Mucosa of descending colon (tissue), 3 donors: ENCODE results near the gene LYPD6B. TPM values are rescaled to one million over a fixed set of nuclear protein-coding genes. Genes with fewer than 3 reads are reported as not detected.

Experiments
- ATAC-seq: fragments of 200-7000 bp; cut with Tn5 transposase; one replicate; pipeline ENCODE4 v1.9.1; 2020; ENCODE audit warnings: mild to moderate bottlenecking, moderate library complexity
- DNase-seq, 3 donors: peaks; one replicate each; pipeline ENCODE4 v3.0.0-alpha.2; 2020
- H3K36me3 ChIP-seq: fragments of 200-600 bp; one replicate; pipeline ENCODE4 v1.8.0; 2021; ENCODE audit warnings: low read depth, mild to moderate bottlenecking
- H3K4me1 ChIP-seq: fragments of 200-600 bp; one replicate; pipeline ENCODE4 v1.8.0; 2021; ENCODE audit warnings: low read depth, mild to moderate bottlenecking
- H3K4me3 ChIP-seq: fragments of 200-600 bp; one replicate; pipeline ENCODE4 v1.8.0; 2021; ENCODE audit warnings: mild to moderate bottlenecking
- H3K9me3 ChIP-seq: fragments of 200-600 bp; one replicate; pipeline ENCODE4 v1.8.0; 2021; ENCODE audit warnings: mild to moderate bottlenecking
- intact Hi-C, 2 donors: fragments of 100-400 bp; cut with DNase I in 1 of 2; cut with micrococcal nuclease in 1 of 2; formaldehyde crosslinking; loops; one replicate each; pipeline versions ENCODE4 v1.11.0 to v1.11.1; 2022; cut with DNase I, micrococcal nuclease
- total RNA-seq, 3 donors: library from RNA; stranded (reverse); fragmentation: NEBNext Ultra II Directional in 2 of 3; extraction: Animal tissue kit (Norgen Biotek cat#: 25700) in 2 of 3; gene quantifications; one replicate each; pipeline versions ENCODE4 v1.2.1 to v1.2.4, GENCODE V29; 2021 to 2023
- TF ChIP-seq, protein P1 (sequence below): fragments of 200-600 bp; IDR thresholded peaks from one replicate; pipeline ENCODE4 v1.8.0; 2022; ENCODE audit warnings: antibody characterized with exemption, mild to moderate bottlenecking
- donor health status: DM: no; HTN: no; CAD: no; lungs with moderate emphysema.
- donor health status: DM: no; HTN: no; CAD: no.
- donor health status: DM: no; HTN: yes; CAD: no.

LYPD6B gene
- total RNA-seq, 3 donors from 2014 or later, result 0.28 to 1.7 (median 1.1) TPM

DNA sequence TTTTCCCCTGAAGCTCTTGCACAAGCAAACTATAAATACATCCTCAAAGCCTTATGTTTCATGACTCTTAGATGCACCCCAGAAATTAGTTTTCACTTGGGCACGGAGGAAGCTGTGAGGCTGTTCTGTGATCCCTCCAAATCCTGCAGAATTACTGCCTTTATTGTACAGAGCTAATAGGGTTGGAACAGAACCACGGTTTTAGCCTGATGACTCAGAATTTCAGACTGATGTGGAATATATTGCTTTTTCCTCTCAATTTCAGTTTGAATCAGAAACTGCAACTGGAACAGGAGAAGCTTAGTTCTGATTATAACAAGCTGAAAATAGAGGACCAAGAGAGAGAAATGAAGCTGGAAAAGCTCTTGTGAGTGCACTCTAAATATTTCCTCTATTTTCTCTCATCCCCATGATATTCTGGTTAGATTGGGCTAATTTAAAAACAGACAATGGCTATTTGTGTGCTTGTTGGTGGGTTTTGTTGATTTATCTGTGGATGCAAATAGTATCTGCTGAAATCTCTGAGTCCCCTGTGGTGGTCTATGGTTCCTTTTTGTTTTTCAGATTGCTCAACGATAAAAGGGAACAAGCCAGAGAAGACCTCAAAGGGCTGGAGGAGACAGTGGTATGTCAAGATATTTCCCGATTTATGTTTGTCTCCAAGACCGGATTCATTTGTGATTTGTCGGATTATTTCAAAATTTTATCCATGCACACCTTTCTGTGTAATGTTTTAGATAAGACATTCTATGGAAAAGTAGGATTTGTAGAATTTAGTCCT lies 38.2 kb upstream of the LYPD6B start:
- no peaks in the 10 kb centered on the region for H3K36me3 ChIP-seq
- DNase-seq, result no peak
- peaks cover 9% of the 10 kb centered on the region for H3K4me1 ChIP-seq
- TF ChIP-seq, protein P1, sequence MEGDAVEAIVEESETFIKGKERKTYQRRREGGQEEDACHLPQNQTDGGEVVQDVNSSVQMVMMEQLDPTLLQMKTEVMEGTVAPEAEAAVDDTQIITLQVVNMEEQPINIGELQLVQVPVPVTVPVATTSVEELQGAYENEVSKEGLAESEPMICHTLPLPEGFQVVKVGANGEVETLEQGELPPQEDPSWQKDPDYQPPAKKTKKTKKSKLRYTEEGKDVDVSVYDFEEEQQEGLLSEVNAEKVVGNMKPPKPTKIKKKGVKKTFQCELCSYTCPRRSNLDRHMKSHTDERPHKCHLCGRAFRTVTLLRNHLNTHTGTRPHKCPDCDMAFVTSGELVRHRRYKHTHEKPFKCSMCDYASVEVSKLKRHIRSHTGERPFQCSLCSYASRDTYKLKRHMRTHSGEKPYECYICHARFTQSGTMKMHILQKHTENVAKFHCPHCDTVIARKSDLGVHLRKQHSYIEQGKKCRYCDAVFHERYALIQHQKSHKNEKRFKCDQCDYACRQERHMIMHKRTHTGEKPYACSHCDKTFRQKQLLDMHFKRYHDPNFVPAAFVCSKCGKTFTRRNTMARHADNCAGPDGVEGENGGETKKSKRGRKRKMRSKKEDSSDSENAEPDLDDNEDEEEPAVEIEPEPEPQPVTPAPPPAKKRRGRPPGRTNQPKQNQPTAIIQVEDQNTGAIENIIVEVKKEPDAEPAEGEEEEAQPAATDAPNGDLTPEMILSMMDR, result no peak
- H3K9me3 ChIP-seq, result no peaks in the 10 kb centered on the region
- ATAC-seq, result no peak
- intact Hi-C loops, result no loop called here
- no peak overlapping the region for H3K4me3 ChIP-seq

DNA sequence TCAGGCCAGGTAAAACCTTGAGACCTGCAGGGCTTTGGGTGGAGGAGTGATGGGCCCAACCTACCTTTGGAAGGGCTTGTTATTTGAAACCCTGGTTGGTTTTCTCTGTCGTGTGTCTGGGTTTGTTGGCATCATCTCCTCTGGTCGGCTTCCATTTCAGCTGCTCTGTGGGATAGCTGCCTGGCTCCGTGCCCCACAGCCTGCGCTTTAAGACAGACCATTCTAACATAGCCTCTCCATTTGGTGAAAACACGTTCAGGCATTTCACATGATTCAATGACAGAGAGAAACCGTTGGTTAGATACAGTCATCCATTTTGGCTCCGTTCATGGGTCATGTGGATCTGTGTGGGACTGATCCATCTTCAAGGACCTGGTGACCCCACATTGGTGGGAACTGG lies 37.0 kb upstream of the LYPD6B start:
- DNase-seq (no peak), ATAC-seq (no peak)
- Histone ChIP-seq H3K36me3 (no peaks in the 10 kb centered on the region), H3K4me1 (peaks cover 9% of the 10 kb centered on the region), H3K4me3 (no peak overlapping the region), H3K9me3 (no peaks in the 10 kb centered on the region)
- intact Hi-C loops, result no loop called here
- TF ChIP-seq, protein P1, result no peak

DNA sequence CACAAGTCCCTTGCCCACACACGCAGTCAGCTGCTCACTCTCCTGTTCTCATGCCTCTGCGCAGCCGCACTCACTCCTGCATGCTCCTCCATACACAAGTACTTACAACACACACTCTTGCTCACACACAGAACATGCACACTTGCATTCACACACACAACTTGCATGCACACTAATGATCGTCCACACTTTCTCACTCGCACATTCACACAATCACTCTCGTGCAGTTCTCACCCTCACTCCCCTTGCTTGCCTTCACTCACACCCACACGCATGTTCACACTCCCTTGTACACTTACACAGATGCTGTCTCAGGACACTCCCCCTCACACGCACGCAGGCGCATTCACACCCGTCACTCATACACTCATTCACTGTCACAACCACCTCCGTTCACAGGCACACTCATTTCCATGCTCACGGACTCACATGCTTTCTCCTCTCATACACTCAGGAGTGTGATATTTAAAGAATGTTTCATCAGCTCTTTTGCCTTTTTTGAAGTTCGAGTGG lies 36.1 kb upstream of the LYPD6B start:
- Histone ChIP-seq H3K36me3 (no peaks in the 10 kb centered on the region), H3K4me1 (peaks cover 9% of the 10 kb centered on the region), H3K4me3 (no peak overlapping the region), H3K9me3 (no peaks in the 10 kb centered on the region)
- ATAC-seq (no peak), DNase-seq (no peak)
- intact Hi-C loops, result no loop called here
- TF ChIP-seq, protein P1, result no peak

DNA sequence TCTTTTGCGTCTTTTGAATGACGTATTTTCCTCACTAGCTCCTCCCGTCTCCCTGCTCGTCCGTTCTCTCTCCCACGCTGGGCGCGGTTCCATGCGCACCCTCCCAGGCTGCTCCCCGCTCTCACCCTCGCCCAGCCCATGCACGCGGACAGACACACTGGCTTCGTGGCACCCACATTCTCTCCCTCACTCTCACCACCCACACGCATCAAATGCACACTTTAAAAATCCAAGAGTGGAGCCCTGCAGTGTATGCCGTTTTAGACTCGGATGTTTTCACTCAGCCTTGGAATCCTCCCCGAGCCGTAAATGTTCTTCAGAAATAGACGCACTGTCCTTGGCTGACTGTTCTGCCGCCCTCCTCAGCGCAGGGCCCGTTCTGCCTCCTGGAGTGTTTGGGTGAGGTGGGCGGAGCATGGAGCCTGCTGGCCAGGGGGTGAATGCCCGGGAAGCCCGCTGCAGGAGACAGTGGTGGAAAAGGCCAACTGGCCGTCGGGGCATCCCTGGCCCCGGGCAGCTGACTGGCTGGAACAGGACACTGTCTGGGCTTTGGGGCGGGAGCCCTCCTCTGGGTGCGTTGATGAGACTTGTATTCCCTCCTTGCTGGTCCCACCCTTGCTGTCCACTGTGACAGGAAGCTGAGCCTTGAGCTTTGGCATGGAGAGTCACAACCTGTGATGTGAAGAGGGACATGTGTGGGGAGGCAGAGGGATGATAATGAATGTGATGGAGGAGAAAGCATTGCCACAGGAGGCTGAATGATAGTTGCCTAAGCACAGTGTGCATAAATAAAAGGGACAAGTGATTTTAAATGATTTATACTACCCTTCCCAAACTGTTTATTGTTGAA lies 35.4 kb upstream of the LYPD6B start:
- ATAC-seq, result no peak
- intact Hi-C loops, result no loop called here
- H3K4me3 ChIP-seq, result no peak overlapping the region
- no peak for DNase-seq
- H3K36me3 ChIP-seq, result no peaks in the 10 kb centered on the region
- peaks cover 9% of the 10 kb centered on the region for H3K4me1 ChIP-seq
- no peaks in the 10 kb centered on the region for H3K9me3 ChIP-seq
- TF ChIP-seq, protein P1, result no peak

DNA sequence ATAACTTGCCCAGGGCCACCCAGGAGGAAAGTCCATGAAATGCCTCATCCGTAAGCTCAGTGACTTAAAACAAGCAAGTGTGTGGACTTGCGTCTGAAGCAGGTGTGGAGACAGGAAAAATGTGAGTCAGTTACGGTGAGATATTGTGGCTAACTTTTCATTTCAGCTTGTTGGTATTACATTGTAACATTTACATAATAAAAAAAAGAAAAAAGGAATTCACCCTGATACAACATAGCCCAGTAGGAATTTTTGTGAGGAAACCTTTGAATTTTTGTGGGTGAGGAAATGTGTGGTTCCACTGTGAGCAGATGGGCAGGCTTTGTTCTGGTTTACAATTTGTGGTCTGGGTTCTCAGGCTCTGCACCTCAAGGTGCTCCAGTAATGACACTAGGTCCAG lies 33.7 kb upstream of the LYPD6B start:
- DNase-seq (no peak), ATAC-seq (peak; percentile 17)
- intact Hi-C loops, result no loop called here
- Histone ChIP-seq H3K4me1 (peaks cover 2% of the 10 kb centered on the region), H3K4me3 (no peak overlapping the region), H3K36me3 (no peaks in the 10 kb centered on the region), H3K9me3 (no peaks in the 10 kb centered on the region)
- TF ChIP-seq, protein P1, result no peak
